GM10248 (cell line): ENCODE data around the gene SAP25.
"Not testable (repeated sequence)": the region's sequence is repeated elsewhere in the genome, so short reads cannot be mapped to it uniquely, and the experiment has no call there.

Experiments used
- CTCF ChIA-PET: fragments of 300-600 bp; sonication (Branson Sonifier 250); formaldehyde crosslinking; extraction: SDS; loops from one replicate; lab custom pipeline; 2021; ENCODE audit warnings: antibody characterized with exemption; lab: Yijun Ruan, JAX
- POLR2A ChIA-PET: fragments of 350-650 bp; sonication (Branson Sonifier 250); formaldehyde crosslinking; extraction: SDS; loops from one replicate; lab custom pipeline; 2020; ENCODE audit warnings: antibody characterized with exemption; lab: Yijun Ruan, JAX
- DNase-seq: peaks from one replicate; pipeline ENCODE4 v3.0.0; 2012; ENCODE audit errors: extremely low spot score
- CTCF ChIP-seq: IDR thresholded peaks from 2 replicates; pipeline ENCODE4 v1.5.1; 2012; ENCODE audit warnings: mild to moderate bottlenecking, low read depth; ENCODE audit errors: extremely low read depth, missing control alignments, control extremely low read depth

Gene SAP25

GRCh38 chr7:100556541-100556940, 17.2 kb downstream of the SAP25 start:
- ChIA-PET CTCF (interaction anchor here (0.8 to 16.2 kb wide), 4 partner anchors 7 to 74 kb away, joined by 3 to 288 read pairs (median 14); no protein-coding TSS in a partner anchor), POLR2A (interaction anchor here (0.6 kb wide), 1 partner anchor 93 kb away, joined by 4 read pairs; no protein-coding TSS in a partner anchor)
- no peak for DNase-seq
- no peak for TF ChIP-seq CTCF

- ChIA-PET POLR2A (interaction anchor here (1.0 kb wide), 1 partner anchor 10 kb away, joined by 6 read pairs; no protein-coding TSS in a partner anchor), CTCF (interaction anchor here (1.2 to 16.2 kb wide), 6 partner anchors 8 to 150 kb away, joined by 3 to 288 read pairs (median 6); partner anchors contain the start of gene POP7)
- no peak for TF ChIP-seq CTCF
- DNase-seq = no peak
Observed at GRCh38 chr7:100555701-100556100, 18.0 kb downstream of the SAP25 start.

- POLR2A ChIA-PET = no interaction called here
- CTCF ChIA-PET = interaction anchor here (1.1 to 16.2 kb wide), 6 partner anchors 10 to 83 kb away, joined by 3 to 288 read pairs (median 5); partner anchors contain the start of gene AGFG2
- no peak for TF ChIP-seq CTCF
- DNase-seq = no peak
Observed at GRCh38 chr7:100553032-100553431, 20.7 kb downstream of the SAP25 start.

- TF ChIP-seq CTCF = no peak
- ChIA-PET CTCF (interaction anchor here (1.1 to 16.2 kb wide), 4 partner anchors 10 to 83 kb away, joined by 3 to 288 read pairs (median 5); partner anchors contain the start of gene AGFG2), POLR2A (no interaction called here)
- DNase-seq = no peak
Observed at GRCh38 chr7:100552532-100552931, 21.2 kb downstream of the SAP25 start.

- DNase-seq, POLR2A ChIA-PET: not testable (repeated sequence)
- CTCF ChIA-PET = interaction anchor here (1.1 to 16.2 kb wide), 8 partner anchors 10 to 78 kb away, joined by 3 to 288 read pairs (median 6); partner anchors contain the start of genes AGFG2 and FBXO24
Observed at GRCh38 chr7:100548446-100548845, 25.3 kb downstream of the SAP25 start.

GRCh38 chr7:100547872-100548271, 25.8 kb downstream of the SAP25 start:
- CTCF ChIA-PET = interaction anchor here (1.1 to 16.2 kb wide), 9 partner anchors 8 to 415 kb away, joined by 3 to 288 read pairs (median 4); partner anchors contain the start of genes AGFG2 and FBXO24
- POLR2A ChIA-PET = no interaction called here
- TF ChIP-seq CTCF = no peak

More at GRCh38 chr7:100547872-100548271, 25.8 kb downstream of the SAP25 start:
- DNase-seq = no peak
